ENCODE data around the gene TERT. TPM values are rescaled to one million over a fixed set of nuclear protein-coding genes. Genes with fewer than 3 reads are reported as not detected.

TERT gene
- total RNA-seq, result not detected in 2 replicates

DNA sequence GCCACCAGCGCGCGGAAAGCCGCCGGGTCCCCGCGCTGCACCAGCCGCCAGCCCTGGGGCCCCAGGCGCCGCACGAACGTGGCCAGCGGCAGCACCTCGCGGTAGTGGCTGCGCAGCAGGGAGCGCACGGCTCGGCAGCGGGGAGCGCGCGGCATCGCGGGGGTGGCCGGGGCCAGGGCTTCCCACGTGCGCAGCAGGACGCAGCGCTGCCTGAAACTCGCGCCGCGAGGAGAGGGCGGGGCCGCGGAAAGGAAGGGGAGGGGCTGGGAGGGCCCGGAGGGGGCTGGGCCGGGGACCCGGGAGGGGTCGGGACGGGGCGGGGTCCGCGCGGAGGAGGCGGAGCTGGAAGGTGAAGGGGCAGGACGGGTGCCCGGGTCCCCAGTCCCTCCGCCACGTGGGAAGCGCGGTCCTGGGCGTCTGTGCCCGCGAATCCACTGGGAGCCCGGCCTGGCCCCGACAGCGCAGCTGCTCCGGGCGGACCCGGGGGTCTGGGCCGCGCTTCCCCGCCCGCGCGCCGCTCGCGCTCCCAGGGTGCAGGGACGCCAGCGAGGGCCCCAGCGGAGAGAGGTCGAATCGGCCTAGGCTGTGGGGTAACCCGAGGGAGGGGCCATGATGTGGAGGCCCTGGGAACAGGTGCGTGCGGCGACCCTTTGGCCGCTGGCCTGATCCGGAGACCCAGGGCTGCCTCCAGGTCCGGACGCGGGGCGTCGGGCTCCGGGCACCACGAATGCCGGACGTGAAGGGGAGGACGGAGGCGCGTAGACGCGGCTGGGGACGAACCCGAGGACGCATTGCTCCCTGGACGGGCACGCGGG lies at the start of gene TERT:
Gene TERT (minus strand): TSS at position 234 of the 815 bp plus-strand sequence. CDS start 79 bp downstream, at position 155.

DNA sequence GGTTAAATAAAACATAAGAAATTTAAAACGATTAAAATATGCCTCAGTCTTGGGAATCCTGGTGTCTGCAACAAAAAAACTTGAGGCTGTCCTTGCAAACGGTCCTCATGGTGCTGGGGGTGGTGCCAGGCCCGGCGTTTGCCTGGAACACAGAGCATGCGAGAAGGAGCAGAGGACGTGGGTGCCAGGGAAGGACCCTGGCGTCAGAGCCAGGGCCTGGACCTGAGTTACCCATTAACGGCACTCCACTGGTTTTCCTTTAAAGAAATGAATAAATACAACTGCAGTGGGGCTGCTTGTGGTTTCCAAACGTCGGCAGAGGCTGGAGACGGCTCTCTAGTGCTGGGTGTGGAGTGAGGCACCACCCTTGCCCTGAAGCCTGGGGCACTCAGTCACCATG lies 69.8 kb downstream of the TERT start, which contains the start of gene SLC6A18:
Gene SLC6A18 (plus strand): TSS at position 301 of the 400 bp plus-strand sequence. CDS start 97 bp downstream, at position 398.

Other genes with a start within 250 kb of the TERT start
- 13.5 and 16.1 TPM in 2 replicates for gene SLC12A7, start 183.0 kb downstream of the TERT start, total RNA-seq
- gene SLC6A19, start 93.5 kb downstream of the TERT start, total RNA-seq, result not detected in 2 replicates
- gene SLC6A18, start 69.7 kb downstream of the TERT start, total RNA-seq, result not detected in 2 replicates
- 249 and 357 TPM in 2 replicates for gene CLPTM1L, start 50.0 kb upstream of the TERT start, total RNA-seq
- gene SLC6A3, start 150.4 kb upstream of the TERT start, total RNA-seq, result under 0.01 TPM in 1 of 2 replicates, not detected in the other
- 45.7 and 73.4 TPM in 2 replicates for gene LPCAT1, start 228.9 kb upstream of the TERT start, total RNA-seq